H1 (cell line): ENCODE measurements around the gene CLCN5. TPM values are rescaled to one million over a fixed set of nuclear protein-coding genes. Genes with fewer than 3 reads are reported as not detected.

ENCODE experiments used
- CTCF ChIA-PET: fragments of 300-600 bp; sonication (Branson Sonifier 250); formaldehyde crosslinking; loops from one replicate; lab custom pipeline; 2021; ENCODE audit not compliant: partially characterized antibody; lab: Charles Lee
- POLR2A ChIA-PET: fragments of 300-600 bp; sonication (Branson Sonifier 250); formaldehyde crosslinking; loops from one replicate; lab custom pipeline; 2021; ENCODE audit warnings: inconsistent platforms; ENCODE audit not compliant: partially characterized antibody; lab: Charles Lee
- DNase-seq, 2 experiments: peaks; one replicate each; pipeline versions ENCODE4 v3.0.0 to v3.0.0-alpha.2; 2010 to 2022; ENCODE audit warnings: low spot score in 2 of 2, low read depth in 1 of 2, mixed read lengths in 1 of 2
- FAIRE-seq: peaks from 2 replicates; lab custom pipeline; 2011; peaks lifted over from hg19 to GRCh38; lab: Jason Lieb, UNC
- H2AFZ ChIP-seq: 2 replicates; pipeline ENCODE4 v1.8.1; 2012; ENCODE audit warnings: low read length, inconsistent platforms
- H2AK5ac ChIP-seq: 2 replicates; pipeline ENCODE4 v1.6.1; 2013; ENCODE audit warnings: low read depth, low read length
- H2BK120ac ChIP-seq: replicated peaks from 2 replicates; pipeline ENCODE3; 2013; ENCODE audit warnings: low read depth, low read length, inconsistent platforms
- H2BK12ac ChIP-seq: 2 replicates; pipeline ENCODE4 v1.6.1; 2013; ENCODE audit warnings: low read depth, low read length
- H2BK15ac ChIP-seq: 2 replicates; pipeline ENCODE4 v1.6.1; 2013; ENCODE audit warnings: low read length
- H2BK20ac ChIP-seq: 2 replicates; pipeline ENCODE4 v1.6.1; 2013; ENCODE audit warnings: low read length
- H2BK5ac ChIP-seq: 2 replicates; pipeline ENCODE4 v1.6.1; 2013; ENCODE audit warnings: low read depth, low read length
- H3K14ac ChIP-seq: 2 replicates; pipeline ENCODE4 v1.6.1; 2013; ENCODE audit warnings: inconsistent platforms; ENCODE audit not compliant: insufficient read length
- H3K18ac ChIP-seq: 2 replicates; pipeline ENCODE4 v1.6.1; 2013; ENCODE audit warnings: low read length; ENCODE audit errors: extremely low read depth
- H3K23ac ChIP-seq: 2 replicates; pipeline ENCODE4 v1.6.1; 2013; ENCODE audit warnings: inconsistent platforms; ENCODE audit not compliant: insufficient read length
- H3K23me2 ChIP-seq: 2 replicates; pipeline ENCODE4 v1.6.1; 2013; ENCODE audit warnings: low read depth, low read length
- H3K27ac ChIP-seq: 2 replicates; pipeline ENCODE4 v1.6.1; 2011; ENCODE audit warnings: low read depth, low read length, inconsistent platforms
- H3K27me3 ChIP-seq, 4 experiments: replicated peaks in 1 of 4; 1 replicate in 1 of 4; 2 replicates in 3 of 4; pipeline versions ENCODE4 v1.6.1 to v1.8.1; 2011 to 2013; ENCODE audit warnings: low read length in 3 of 4, mild to moderate bottlenecking in 3 of 4, inconsistent platforms in 2 of 4, mixed read lengths in 2 of 4, moderate library complexity in 1 of 4; ENCODE audit not compliant: control insufficient read depth in 3 of 4, insufficient read depth in 3 of 4; ENCODE audit errors: extremely low read depth in 1 of 4
- H3K36me3 ChIP-seq, 4 experiments: 2 replicates each; pipeline versions ENCODE4 v1.6.1 to v1.8.1; 2011 to 2013; ENCODE audit warnings: mild to moderate bottlenecking in 4 of 4, low read length in 3 of 4, moderate library complexity in 2 of 4, control low read depth in 1 of 4, inconsistent platforms in 1 of 4; ENCODE audit not compliant: insufficient read depth in 4 of 4, control insufficient read depth in 2 of 4
- H3K4ac ChIP-seq: replicated peaks from 2 replicates; pipeline ENCODE3; 2013; ENCODE audit warnings: low read length, low read depth, mixed read lengths, inconsistent platforms; ENCODE audit not compliant: insufficient read length
- H3K4me1 ChIP-seq, 4 experiments: replicated peaks in 1 of 4; 1 replicate in 1 of 4; 2 replicates in 3 of 4; pipeline versions ENCODE4 v1.6.1 to v1.8.1; 2011 to 2013; ENCODE audit warnings: low read length in 3 of 4, inconsistent platforms in 2 of 4, mixed read lengths in 1 of 4; ENCODE audit not compliant: insufficient read depth in 4 of 4, control insufficient read depth in 3 of 4
- H3K4me2 ChIP-seq, 2 experiments: 2 replicates each; pipeline versions ENCODE4 v1.6.1 to v1.8.1; 2011 to 2013; ENCODE audit warnings: low read depth in 2 of 2, low read length in 2 of 2, control low read depth in 1 of 2, inconsistent platforms in 1 of 2, mild to moderate bottlenecking in 1 of 2; ENCODE audit not compliant: insufficient read depth in 1 of 2
- H3K4me3 ChIP-seq, 4 experiments: fragments of 200-600, 300-600 bp in 1 of 4; sonication (generic), shearing (Covaris generic), sonication (Bioruptor Twin) in 1 of 4; 2 replicates each; pipeline versions ENCODE4 v1.5.1 to v1.8.1; 2011 to 2016; ENCODE audit warnings: low read length in 4 of 4, low read depth in 3 of 4, control low read depth in 2 of 4, inconsistent platforms in 2 of 4, mild to moderate bottlenecking in 2 of 4, mixed read lengths in 1 of 4, moderate library complexity in 1 of 4; ENCODE audit not compliant: insufficient read depth in 2 of 4; ENCODE audit errors: extremely low read depth in 1 of 4
- H3K56ac ChIP-seq: replicated peaks from 2 replicates; pipeline ENCODE3; 2013; ENCODE audit warnings: low read depth, mild to moderate bottlenecking, mixed read lengths, low read length, inconsistent platforms; ENCODE audit not compliant: insufficient read length
- H3K79me1 ChIP-seq: 2 replicates; pipeline ENCODE4 v1.6.1; 2013; ENCODE audit warnings: low read depth, low read length, control low read depth
- H3K79me2 ChIP-seq, 2 experiments: 2 replicates each; pipeline versions ENCODE4 v1.6.1 to v1.8.1; 2012 to 2013; ENCODE audit warnings: low read length in 2 of 2, mild to moderate bottlenecking in 2 of 2, inconsistent platforms in 1 of 2; ENCODE audit not compliant: insufficient read depth in 2 of 2, control insufficient read depth in 1 of 2
- H3K9ac ChIP-seq, 4 experiments: replicated peaks in 1 of 4; 1 replicate in 1 of 4; 2 replicates in 3 of 4; pipeline versions ENCODE4 v1.6.1 to v1.8.1; 2011 to 2013; ENCODE audit warnings: low read depth in 3 of 4, low read length in 3 of 4, control low read depth in 2 of 4, mild to moderate bottlenecking in 2 of 4, moderate library complexity in 2 of 4, inconsistent platforms in 1 of 4; ENCODE audit errors: extremely low read depth in 1 of 4
- H3K9me3 ChIP-seq, 2 experiments: 2 replicates each; pipeline versions ENCODE4 v1.6.1 to v1.8.1; 2012 to 2013; ENCODE audit warnings: mild to moderate bottlenecking in 2 of 2, moderate library complexity in 2 of 2, control low read depth in 1 of 2, inconsistent platforms in 1 of 2, low read depth in 1 of 2, low read length in 1 of 2, mixed read lengths in 1 of 2; ENCODE audit not compliant: insufficient read depth in 2 of 2
- H4K20me1 ChIP-seq, 2 experiments: replicated peaks in 1 of 2; 2 replicates each; pipeline versions ENCODE3 to v1.8.1; 2011 to 2013; ENCODE audit warnings: inconsistent platforms in 2 of 2, low read length in 2 of 2, mild to moderate bottlenecking in 1 of 2; ENCODE audit not compliant: insufficient read depth in 2 of 2, control insufficient read depth in 1 of 2
- H4K5ac ChIP-seq: 2 replicates; pipeline ENCODE4 v1.6.1; 2013; ENCODE audit warnings: low read length, low read depth, mixed read lengths, inconsistent platforms; ENCODE audit not compliant: insufficient read length
- H4K8ac ChIP-seq: 2 replicates; pipeline ENCODE4 v1.8.0; 2013; ENCODE audit warnings: mild to moderate bottlenecking, moderate library complexity, low read length, inconsistent platforms; ENCODE audit not compliant: insufficient read depth; ENCODE audit errors: extremely low read depth
- H4K91ac ChIP-seq: replicated peaks from 2 replicates; pipeline ENCODE3; 2013; ENCODE audit warnings: low read length, mixed read lengths, inconsistent platforms; ENCODE audit not compliant: insufficient read length
- BACH1 ChIP-seq: IDR thresholded peaks from 2 replicates; pipeline ENCODE4 v1.6.1; 2012; ENCODE audit warnings: low read length, improper control_type of control experiment
- CTBP2 ChIP-seq: IDR thresholded peaks from 2 replicates; pipeline ENCODE4 v1.7.0; 2011; ENCODE audit warnings: borderline replicate concordance, mild to moderate bottlenecking, moderate library complexity, mixed read lengths, low read length; ENCODE audit not compliant: insufficient read depth, insufficient read length
- EP300 ChIP-seq, 2 experiments: IDR thresholded peaks; 1 replicate in 1 of 2; 2 replicates in 1 of 2; pipeline ENCODE4 v1.6.1; 2011 to 2012; ENCODE audit warnings: low read depth in 2 of 2, low read length in 2 of 2, mild to moderate bottlenecking in 2 of 2, borderline replicate concordance in 1 of 2, inconsistent platforms in 1 of 2, moderate library complexity in 1 of 2
- FOSL1 ChIP-seq: IDR thresholded peaks from 2 replicates; pipeline ENCODE4 v1.6.1; 2011; ENCODE audit warnings: mild to moderate bottlenecking, low read depth, low read length, moderate library complexity; ENCODE audit not compliant: insufficient read depth
- KDM1A ChIP-seq: fragments of 200-600, 300-600 bp; sonication (generic); IDR thresholded peaks from 2 replicates; pipeline ENCODE4 v1.7.1; 2016; ENCODE audit warnings: mild to moderate bottlenecking, low read length, borderline replicate concordance
- KDM5A ChIP-seq: fragments of 200-600 bp; IDR thresholded peaks from 2 replicates; pipeline ENCODE4 v1.7.1; 2012; ENCODE audit warnings: mild to moderate bottlenecking, low read length, inconsistent platforms, mixed read lengths
- SIX5 ChIP-seq: IDR thresholded peaks from 2 replicates; pipeline ENCODE4 v1.6.1; 2011; ENCODE audit warnings: mild to moderate bottlenecking, low read depth, low read length
- TBP ChIP-seq: IDR thresholded peaks from 2 replicates; pipeline ENCODE4 v1.6.1; 2011; ENCODE audit warnings: low read depth, low read length, improper control_type of control experiment
- polyA plus RNA-seq, 7 experiments: library from polyadenylated mRNA; depleted of rRNA in 3 of 7; stranded (reverse) in 5 of 7; unstranded in 2 of 7; fragments of >200 nt in 5 of 7; fragments of 200-250 nt in 2 of 7; gene quantifications; 1 replicate in 5 of 7; 2 replicates in 1 of 7; 4 replicates in 1 of 7; pipeline versions ENCODE4 v1.2.1 to v1.2.3, GENCODE V29; 2011 to 2013; ENCODE audit warnings: missing spikeins in 2 of 7, mixed read lengths in 2 of 7
- total RNA-seq: library from RNA; stranded (reverse); fragmentation: NEBNext Ultra II Directional; extraction: Animal tissue kit (Norgen Biotek cat#: 25700); gene quantifications from 2 replicates; pipeline ENCODE4 v1.2.1, GENCODE V29; 2021

The CLCN5 gene
- total and polyA plus RNA-seq, 2 of the 8 experiments (the other 6 are each of a cell fraction or from before 2014, with no cell fraction given) = 4.2 to 9.7 TPM

DNA sequence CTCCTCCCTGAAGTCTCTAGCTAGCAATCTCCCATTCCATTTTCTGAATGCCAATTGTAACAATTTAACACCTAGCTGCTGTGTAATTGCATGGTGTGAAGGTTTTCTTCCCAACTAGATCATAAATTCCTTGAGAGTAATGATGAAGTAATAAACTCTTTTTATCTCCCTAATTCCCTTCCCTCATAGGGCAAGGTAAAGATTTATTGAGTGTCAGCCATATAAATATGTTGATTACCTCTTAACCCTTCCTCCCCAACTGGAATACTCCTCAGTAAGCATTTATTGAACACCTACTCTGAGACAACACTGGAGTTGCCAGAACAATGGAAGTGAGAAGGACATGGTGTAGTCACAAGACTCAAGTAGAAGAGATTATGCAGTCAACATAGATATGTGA is 112.7 kb downstream of the CLCN5 start:
- H2BK5ac ChIP-seq = no peak overlapping the region
- CTCF ChIA-PET = no interaction called here
- no peak overlapping the region for H3K4me2 ChIP-seq

More for the DNA sequence above, 112.7 kb downstream of the CLCN5 start:
- no peak for FAIRE-seq
- no peak overlapping the region for H3K27ac ChIP-seq
- H2AK5ac ChIP-seq = no peak overlapping the region
- H3K27me3 ChIP-seq = no peaks in the 10 kb centered on the region
- POLR2A ChIA-PET = no interaction called here
- no peak overlapping the region for H3K4me3 ChIP-seq
- H3K23me2 ChIP-seq = no peaks in the 10 kb centered on the region
- no peak overlapping the region for H4K8ac ChIP-seq
- no peak overlapping the region for H3K18ac ChIP-seq
- H2BK120ac ChIP-seq = no peak overlapping the region
- no peak overlapping the region for H2BK12ac ChIP-seq
- H4K91ac ChIP-seq = no peak overlapping the region
- H3K9me3 ChIP-seq = no peaks in the 10 kb centered on the region
- no peak for TF ChIP-seq FOSL1
- no peak for TF ChIP-seq KDM5A
- no peak for TF ChIP-seq EP300 (IDR thresholded peaks at IDR 0.05; ENCODE audit: borderline replicate concordance in 1 of 2, low read depth in 2 of 2, low read length in 2 of 2)
- no peak for TF ChIP-seq BACH1
- no peak for TF ChIP-seq CTBP2
- TF ChIP-seq TBP = no peak
- TF ChIP-seq SIX5 = no peak
- no peak for TF ChIP-seq KDM1A
- TF ChIP-seq, all 59 proteins: peak for 0
- H3K79me2 ChIP-seq = no peaks in the 10 kb centered on the region
- H4K5ac ChIP-seq = no peak overlapping the region
- H3K23ac ChIP-seq = no peak overlapping the region
- no peak overlapping the region for H2BK20ac ChIP-seq
- H3K36me3 ChIP-seq = no peaks in the 10 kb centered on the region
- no peaks in the 10 kb centered on the region for H4K20me1 ChIP-seq
- no peak overlapping the region for H3K56ac ChIP-seq
- DNase-seq = no peak
- H2BK15ac ChIP-seq = no peak overlapping the region
- H3K79me1 ChIP-seq = no peaks in the 10 kb centered on the region
- no peak overlapping the region for H3K14ac ChIP-seq
- no peak overlapping the region for H2AFZ ChIP-seq
- no peaks in the 10 kb centered on the region for H3K4me1 ChIP-seq
- no peak overlapping the region for H3K4ac ChIP-seq
- H3K9ac ChIP-seq = no peak overlapping the region
